ENCODE data around the gene PADI1. TPM values are rescaled to one million over a fixed set of nuclear protein-coding genes. Genes with fewer than 3 reads are reported as not detected.

PADI1 gene
- total and polyA plus RNA-seq, 2 donors (not counting 1 experiment from before 2014, with no cell fraction given): not detected

- Histone ChIP-seq H3K4me1 (ENCODE audit: control insufficient read depth in 2 of 2, insufficient read depth in 2 of 2, low read length in 2 of 2) (peaks cover 15 to 23% of the 10 kb centered on the region in 2 donors), H3K9ac (ENCODE audit: low read length) (no peak overlapping the region), H2AFZ (ENCODE audit: insufficient read depth, low read depth, low read length, poor library complexity, severe bottlenecking) (no peak overlapping the region), H3K27ac (ENCODE audit: low read length in 2 of 2) (no peak overlapping the region), H3K9me3 (ENCODE audit: control extremely low read depth in 1 of 3, control insufficient read depth in 2 of 3, insufficient read depth in 1 of 3, low read length in 2 of 3) (peaks cover 0 to 5% (median 2%) of the 10 kb centered on the region in 3 donors), H3K4me3 (ENCODE audit: control extremely low read depth in 1 of 5, extremely low read depth in 1 of 5, insufficient read depth in 1 of 5, low read depth in 2 of 5, low read length in 4 of 5) (no peak overlapping the region), H4K20me1 (ENCODE audit: control insufficient read depth, insufficient read depth, low read length, poor library complexity, severe bottlenecking) (no peaks in the 10 kb centered on the region), H3K79me2 (ENCODE audit: control insufficient read depth, insufficient read depth, low read length) (no peaks in the 10 kb centered on the region), H3K4me2 (replicated peaks; ENCODE audit: low read depth, low read length, poor library complexity, severe bottlenecking) (no peak overlapping the region), H3K27me3 (replicated peaks in 1 of 4; ENCODE audit: control extremely low read depth in 1 of 4, control insufficient read depth in 3 of 4, insufficient read depth in 4 of 4, low read length in 3 of 4) (no peaks in the 10 kb centered on the region), H3K36me3 (replicated peaks in 1 of 2; ENCODE audit: control extremely low read depth in 1 of 2, control insufficient read depth in 1 of 2, extremely low read depth in 1 of 2, insufficient read depth in 2 of 2, low read length in 1 of 2) (no peaks in the 10 kb centered on the region)
- ATAC-seq (ENCODE audit: low read depth): no peak
- ChIA-PET POLR2A (no interaction called here), CTCF (interaction anchor here (1.3 kb wide), 1 partner anchor 51 kb away, joined by 3 read pairs; no protein-coding TSS in a partner anchor)
- intact Hi-C loops (cut with micrococcal nuclease): no loop called here
- no peak for DNase-seq
- no peak for TF ChIP-seq CTCF (IDR thresholded peaks at IDR 0.05)
- no peak for TF ChIP-seq EZH2 (IDR thresholded peaks at IDR 0.05; ENCODE audit: borderline replicate concordance, insufficient read depth, low read depth, low read length, poor library complexity, severe bottlenecking)
- no peaks in the 10 kb centered on the region for H3K27me3 Mint-ChIP-seq
- peaks cover 3% of the 10 kb centered on the region for H3K9me3 Mint-ChIP-seq (ENCODE audit: insufficient read depth)
- no peak overlapping the region for H3K27ac Mint-ChIP-seq
- H3K4me3 Mint-ChIP-seq: no peak overlapping the region
- 84% methylated on average over 13 of the region's 13 CpGs for WGBS (ENCODE audit: insufficient coverage)
- peaks cover 32% of the 10 kb centered on the region for H3K4me1 Mint-ChIP-seq
Observed at GRCh38 chr1:17184822-17185484, 20.0 kb upstream of the PADI1 start.

GRCh38 chr1:17185485-17185860 is 19.5 kb upstream of the PADI1 start:
- Histone ChIP-seq H3K4me1 (ENCODE audit: control insufficient read depth in 2 of 2, insufficient read depth in 2 of 2, low read length in 2 of 2) (peaks cover 15 to 23% of the 10 kb centered on the region in 2 donors), H3K27me3 (replicated peaks in 1 of 4; ENCODE audit: control extremely low read depth in 1 of 4, control insufficient read depth in 3 of 4, insufficient read depth in 4 of 4, low read length in 3 of 4) (no peaks in the 10 kb centered on the region), H2AFZ (ENCODE audit: insufficient read depth, low read depth, low read length, poor library complexity, severe bottlenecking) (no peak overlapping the region), H3K9me3 (ENCODE audit: control extremely low read depth in 1 of 3, control insufficient read depth in 2 of 3, insufficient read depth in 1 of 3, low read length in 2 of 3) (peaks cover 0 to 10% (median 2%) of the 10 kb centered on the region in 3 donors), H3K27ac (ENCODE audit: low read length in 2 of 2) (no peak overlapping the region), H4K20me1 (ENCODE audit: control insufficient read depth, insufficient read depth, low read length, poor library complexity, severe bottlenecking) (no peaks in the 10 kb centered on the region), H3K4me3 (ENCODE audit: control extremely low read depth in 1 of 5, extremely low read depth in 1 of 5, insufficient read depth in 1 of 5, low read depth in 2 of 5, low read length in 4 of 5) (no peak overlapping the region), H3K36me3 (replicated peaks in 1 of 2; ENCODE audit: control extremely low read depth in 1 of 2, control insufficient read depth in 1 of 2, extremely low read depth in 1 of 2, insufficient read depth in 2 of 2, low read length in 1 of 2) (no peaks in the 10 kb centered on the region), H3K79me2 (ENCODE audit: control insufficient read depth, insufficient read depth, low read length) (no peaks in the 10 kb centered on the region), H3K9ac (ENCODE audit: low read length) (no peak overlapping the region), H3K4me2 (replicated peaks; ENCODE audit: low read depth, low read length, poor library complexity, severe bottlenecking) (peak overlapping the region; percentile 34)
- H3K4me3 Mint-ChIP-seq: no peak overlapping the region
- ChIA-PET POLR2A (no interaction called here), CTCF (interaction anchor here (1.3 kb wide), 1 partner anchor 51 kb away, joined by 3 read pairs; no protein-coding TSS in a partner anchor)
- H3K27me3 Mint-ChIP-seq: no peaks in the 10 kb centered on the region
- H3K4me1 Mint-ChIP-seq: peaks cover 29% of the 10 kb centered on the region
- TF ChIP-seq CTCF (IDR thresholded peaks at IDR 0.05) (no peak), EZH2 (IDR thresholded peaks at IDR 0.05; ENCODE audit: borderline replicate concordance, insufficient read depth, low read depth, low read length, poor library complexity, severe bottlenecking) (no peak)
- intact Hi-C loops (cut with micrococcal nuclease): no loop called here
- ATAC-seq (ENCODE audit: low read depth) (no peak), DNase-seq (no peak)
- peaks cover 3% of the 10 kb centered on the region for H3K9me3 Mint-ChIP-seq (ENCODE audit: insufficient read depth)
- WGBS (ENCODE audit: insufficient coverage): 95% methylated on average over 3 of the region's 3 CpGs
- H3K27ac Mint-ChIP-seq: no peak overlapping the region

Measured in B cell (primary cell).